Transverse colon (tissue), 4 donors: ENCODE measurements around the gene KANK4. TPM values are rescaled to one million over a fixed set of nuclear protein-coding genes. Genes with fewer than 3 reads are reported as not detected.

ENCODE experiments used
- DNase-seq: peaks from one replicate; pipeline ENCODE4 v3.0.0-alpha.2; 2019
- H3K27ac ChIP-seq, 4 donors: fragments of 200-600 bp; sonication (generic); 2 replicates each; pipeline ENCODE4 v1.5.1; 2016 to 2018; ENCODE audit warnings: inconsistent platforms in 4 of 4
- H3K27me3 ChIP-seq: fragments of 200-600 bp; sonication (generic); 2 replicates; pipeline ENCODE4 v1.5.1; 2017; ENCODE audit warnings: inconsistent platforms
- H3K36me3 ChIP-seq, 4 donors: fragments of 200-600 bp; sonication (generic); 2 replicates each; pipeline ENCODE4 v1.5.1; 2017 to 2019; ENCODE audit warnings: inconsistent platforms in 4 of 4
- H3K4me1 ChIP-seq, 4 donors: fragments of 200-600 bp; sonication (generic); 2 replicates each; pipeline ENCODE4 v1.5.1; 2017 to 2020; ENCODE audit warnings: inconsistent platforms in 4 of 4
- H3K4me3 ChIP-seq, 4 donors: fragments of 200-600 bp; sonication (generic); 1 replicate in 1 of 4; 2 replicates in 3 of 4; pipeline versions ENCODE4 v1.5.1 to v1.6.1; 2017 to 2019; ENCODE audit warnings: inconsistent platforms in 4 of 4
- H3K9me3 ChIP-seq, 2 donors: fragments of 200-600 bp; sonication (generic); 2 replicates each; pipeline ENCODE4 v1.5.1; 2017 to 2019; ENCODE audit warnings: inconsistent platforms in 2 of 2
- CTCF ChIP-seq, 5 experiments: fragments of 200-600 bp in 3 of 5; fragments of 450-650 bp in 2 of 5; sonication (generic) in 3 of 5; IDR thresholded peaks; 1 replicate in 2 of 5; 2 replicates in 3 of 5; pipeline ENCODE4 v1.5.1; 2016 to 2017; ENCODE audit warnings: antibody characterized with exemption in 5 of 5, inconsistent platforms in 3 of 5, mild to moderate bottlenecking in 2 of 5, moderate library complexity in 1 of 5
- EP300 ChIP-seq: sonication (generic); formaldehyde crosslinking; IDR thresholded peaks from one replicate; pipeline ENCODE4 v1.6.1; 2017; ENCODE audit warnings: antibody characterized with exemption, low read depth
- POLR2A ChIP-seq: fragments of 450-650 bp; IDR thresholded peaks from one replicate; pipeline ENCODE4 v1.6.1; 2016; ENCODE audit warnings: antibody characterized with exemption, mild to moderate bottlenecking, moderate library complexity
- POLR2AphosphoS5 ChIP-seq, 3 donors: sonication (generic); formaldehyde crosslinking; IDR thresholded peaks; one replicate each; pipeline ENCODE4 v1.6.1; 2016; ENCODE audit warnings: antibody characterized with exemption in 3 of 3
- WGBS, 2 donors: methylation state at CpG; one replicate each; pipeline ENCODE4 v1.1.5; 2018; ENCODE audit warnings: low coverage in 1 of 2; 5-methylcytosine and 5-hydroxymethylcytosine counted together
- in situ Hi-C, 4 donors: fragments of 200-750 bp; cut with MboI; loops; one replicate each; pipeline versions ENCODE4 v1.15.0 to v1.15.1; 2017; ENCODE audit warnings: low sequenced_read_pairs in 3 of 4, low pct_ligation_motif_present in 1 of 4, low pct_unique_long_range_greater_than_20kb in 1 of 4
- intact Hi-C: fragments of 100-400 bp; cut with DNase I; formaldehyde crosslinking; loops from one replicate; pipeline ENCODE4 v1.15.1; 2023; ENCODE audit warnings: low total_unique reads
- total RNA-seq, 4 donors: library from RNA; depleted of rRNA; stranded (reverse); fragments of >200 nt; gene quantifications; one replicate each; pipeline ENCODE4 v1.1.0, GENCODE V29; 2016

Gene KANK4
- total RNA-seq, 4 donors from 2014 or later, result 1.2 to 1.3 TPM; not detected in 2

DNA sequence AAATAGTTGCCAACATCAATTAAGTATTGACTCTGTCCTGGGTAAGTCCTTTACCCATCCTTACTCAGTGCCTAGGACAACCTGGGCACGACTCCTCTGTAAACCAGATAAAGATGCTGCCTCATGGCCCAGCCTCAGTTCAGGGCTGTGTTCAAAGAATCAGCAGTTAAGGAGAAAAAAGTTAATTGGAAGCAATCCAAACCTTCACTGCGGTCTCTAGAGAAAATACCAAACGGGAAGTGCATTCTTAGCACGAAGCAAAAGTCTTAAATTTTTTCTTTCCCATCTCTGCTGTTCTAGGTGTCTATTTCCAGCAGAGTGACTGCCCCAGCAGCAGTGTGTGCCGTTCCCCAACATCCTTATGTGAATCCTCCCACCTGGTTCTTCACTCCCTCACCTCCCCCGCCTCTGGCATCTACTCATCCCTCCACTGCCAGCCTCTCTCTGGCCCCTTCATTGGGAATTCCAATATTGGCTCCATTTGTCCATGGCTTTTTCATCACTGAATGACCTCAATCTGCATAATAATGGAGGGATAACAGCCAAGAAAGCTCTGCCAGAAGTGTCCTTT is 23.2 kb downstream of the KANK4 start:
- intact Hi-C loops, result no loop called here
- Histone ChIP-seq H3K27me3 (peaks cover 3% of the 10 kb centered on the region), H3K4me3 (no peak overlapping the region), H3K27ac (no peak overlapping the region), H3K4me1 (peaks cover 0 to 28% (median 13%) of the 10 kb centered on the region in 4 donors), H3K9me3 (no peaks in the 10 kb centered on the region), H3K36me3 (no peaks in the 10 kb centered on the region)
- WGBS, 2 donors, result 17 to 19% methylated on average over 5 to 6 of the region's 6 CpGs
- in situ Hi-C loops, result no loop called here
- no peak for DNase-seq
- no peak for TF ChIP-seq POLR2A
- TF ChIP-seq POLR2AphosphoS5 (IDR thresholded peaks at IDR 0.05), result no peak
- TF ChIP-seq CTCF (IDR thresholded peaks at IDR 0.05), result no peak
- no peak for TF ChIP-seq EP300

- in situ Hi-C loops, result no loop called here
- TF ChIP-seq EP300, result no peak
- TF ChIP-seq POLR2A, result no peak
- no peak for TF ChIP-seq CTCF (IDR thresholded peaks at IDR 0.05)
- TF ChIP-seq POLR2AphosphoS5 (IDR thresholded peaks at IDR 0.05), result no peak
Measured at GRCh38 chr1:62294261-62294660, 25.0 kb downstream of the KANK4 start.

GRCh38 chr1:62288662-62289061 is 30.6 kb downstream of the KANK4 start:
- Histone ChIP-seq H3K27ac (no peak overlapping the region), H3K36me3 (no peaks in the 10 kb centered on the region), H3K4me3 (no peak overlapping the region), H3K4me1 (peaks cover 0 to 25% (median 11%) of the 10 kb centered on the region in 4 donors), H3K27me3 (peaks cover 11% of the 10 kb centered on the region), H3K9me3 (no peaks in the 10 kb centered on the region)
- DNase-seq, result no peak
- WGBS, 2 donors, result 63 to 71% methylated on average over 2 to 4 of the region's 4 CpGs
- TF ChIP-seq POLR2AphosphoS5 (IDR thresholded peaks at IDR 0.05), result no peak
- TF ChIP-seq CTCF (IDR thresholded peaks at IDR 0.05), result no peak
- no peak for TF ChIP-seq EP300
- no peak for TF ChIP-seq POLR2A
- intact Hi-C loops, result no loop called here
- in situ Hi-C loops, result no loop called here

More at GRCh38 chr1:62294261-62294660, 25.0 kb downstream of the KANK4 start:
- Histone ChIP-seq H3K27me3 (peaks cover 3% of the 10 kb centered on the region), H3K36me3 (no peaks in the 10 kb centered on the region), H3K4me3 (no peak overlapping the region), H3K4me1 (peaks cover 0 to 14% (median 8%) of the 10 kb centered on the region in 4 donors), H3K9me3 (no peaks in the 10 kb centered on the region), H3K27ac (no peak overlapping the region)
- 85% methylated on average over 5 of the region's 5 CpGs; no CpG with 5 or more reads in 1 of the 2 donors for WGBS, 2 donors
- intact Hi-C loops, result no loop called here
- DNase-seq, result no peak

DNA sequence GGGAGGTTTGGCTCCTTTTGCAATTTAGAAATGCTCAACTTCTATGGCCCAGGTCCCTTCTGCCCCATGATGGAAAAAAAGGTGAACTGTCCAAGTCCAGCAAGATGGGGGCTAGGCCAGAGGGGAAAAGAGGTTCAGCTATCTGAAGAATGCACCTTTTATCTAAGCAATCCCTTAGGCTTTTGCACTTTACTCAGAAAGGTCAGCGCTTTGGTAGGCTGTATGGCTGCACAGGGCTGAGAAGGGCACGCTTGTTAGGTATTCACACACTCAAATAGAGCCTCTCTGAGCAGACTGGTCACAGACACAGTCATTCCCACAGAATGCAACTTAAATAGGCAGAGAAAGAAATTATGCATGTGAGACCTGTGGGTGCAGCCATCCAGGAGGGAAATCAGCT is 31.0 kb downstream of the KANK4 start:
- no peak for DNase-seq
- TF ChIP-seq EP300, result no peak
- no peak for TF ChIP-seq CTCF (IDR thresholded peaks at IDR 0.05)
- TF ChIP-seq POLR2AphosphoS5 (IDR thresholded peaks at IDR 0.05), result no peak
- TF ChIP-seq POLR2A, result no peak
- Histone ChIP-seq H3K9me3 (no peaks in the 10 kb centered on the region), H3K4me1 (peaks cover 0 to 25% (median 11%) of the 10 kb centered on the region in 4 donors), H3K27ac (no peak overlapping the region), H3K4me3 (no peak overlapping the region), H3K27me3 (peaks cover 11% of the 10 kb centered on the region), H3K36me3 (no peaks in the 10 kb centered on the region)
- intact Hi-C loops, result no loop called here
- in situ Hi-C loops, result no loop called here
- WGBS, 2 donors, result 81% methylated on average over 2 of the region's 2 CpGs; no CpG with 5 or more reads in 1 of the 2 donors
